ENCODE results near the gene HNRNPUL1.

The HNRNPUL1 gene

GRCh38 chr19:41323430-41324125 is 59.4 kb downstream of the HNRNPUL1 start:
- no peak overlapping the region for H3K4me3 ChIP-seq (ENCODE audit: low read depth, low read length)
- DNase-seq (ENCODE audit: low read depth): no peak

GRCh38 chr19:41324231-41324702 is 60.1 kb downstream of the HNRNPUL1 start:
- DNase-seq (ENCODE audit: low read depth): no peak
- TF ChIP-seq CTCF (IDR thresholded peaks at IDR 0.05; ENCODE audit: insufficient read depth, low read depth, low read length, missing control alignments): no peak
- H3K4me3 ChIP-seq (ENCODE audit: low read depth, low read length): no peak overlapping the region

More at GRCh38 chr19:41323430-41324125, 59.4 kb downstream of the HNRNPUL1 start:
- no peak for TF ChIP-seq CTCF (IDR thresholded peaks at IDR 0.05; ENCODE audit: insufficient read depth, low read depth, low read length, missing control alignments)

- H3K4me3 ChIP-seq (ENCODE audit: low read depth, low read length): no peak overlapping the region
- no peak for DNase-seq (ENCODE audit: low read depth)
- TF ChIP-seq CTCF (IDR thresholded peaks at IDR 0.05; ENCODE audit: insufficient read depth, low read depth, low read length, missing control alignments): no peak
Observed at GRCh38 chr19:41324921-41325639, 60.9 kb downstream of the HNRNPUL1 start.

GRCh38 chr19:41325640-41325946 is 61.4 kb downstream of the HNRNPUL1 start:
- TF ChIP-seq CTCF (IDR thresholded peaks at IDR 0.05; ENCODE audit: insufficient read depth, low read depth, low read length, missing control alignments): no peak
- no peak overlapping the region for H3K4me3 ChIP-seq (ENCODE audit: low read depth, low read length)
- DNase-seq (ENCODE audit: low read depth): no peak

GRCh38 chr19:41325947-41326706 is 62.0 kb downstream of the HNRNPUL1 start:
- H3K4me3 ChIP-seq (ENCODE audit: low read depth, low read length): peak overlapping the region; percentile 62; the same call in 1 of the 2 replicates
- no peak for TF ChIP-seq CTCF (IDR thresholded peaks at IDR 0.05; ENCODE audit: insufficient read depth, low read depth, low read length, missing control alignments)
- DNase-seq (ENCODE audit: low read depth): peak; percentile 84

- no peak for TF ChIP-seq CTCF (IDR thresholded peaks at IDR 0.05; ENCODE audit: insufficient read depth, low read depth, low read length, missing control alignments)
- peak overlapping the region; percentile 62 for H3K4me3 ChIP-seq (ENCODE audit: low read depth, low read length)
- DNase-seq (ENCODE audit: low read depth): peak; percentile 37
Observed at GRCh38 chr19:41327076-41327575, 63.0 kb downstream of the HNRNPUL1 start.
